ENCODE data around the gene SLC38A3. TPM values are rescaled to one million over a fixed set of nuclear protein-coding genes. Genes with fewer than 3 reads are reported as not detected.

SLC38A3 gene
- total and polyA plus RNA-seq, 2 experiments from 2014 or later = 0.28 to 1.3 TPM

GRCh38 chr3:50172626-50173220 lies 32.3 kb upstream of the SLC38A3 start (continued):
- TF ChIP-seq, protein P1, sequence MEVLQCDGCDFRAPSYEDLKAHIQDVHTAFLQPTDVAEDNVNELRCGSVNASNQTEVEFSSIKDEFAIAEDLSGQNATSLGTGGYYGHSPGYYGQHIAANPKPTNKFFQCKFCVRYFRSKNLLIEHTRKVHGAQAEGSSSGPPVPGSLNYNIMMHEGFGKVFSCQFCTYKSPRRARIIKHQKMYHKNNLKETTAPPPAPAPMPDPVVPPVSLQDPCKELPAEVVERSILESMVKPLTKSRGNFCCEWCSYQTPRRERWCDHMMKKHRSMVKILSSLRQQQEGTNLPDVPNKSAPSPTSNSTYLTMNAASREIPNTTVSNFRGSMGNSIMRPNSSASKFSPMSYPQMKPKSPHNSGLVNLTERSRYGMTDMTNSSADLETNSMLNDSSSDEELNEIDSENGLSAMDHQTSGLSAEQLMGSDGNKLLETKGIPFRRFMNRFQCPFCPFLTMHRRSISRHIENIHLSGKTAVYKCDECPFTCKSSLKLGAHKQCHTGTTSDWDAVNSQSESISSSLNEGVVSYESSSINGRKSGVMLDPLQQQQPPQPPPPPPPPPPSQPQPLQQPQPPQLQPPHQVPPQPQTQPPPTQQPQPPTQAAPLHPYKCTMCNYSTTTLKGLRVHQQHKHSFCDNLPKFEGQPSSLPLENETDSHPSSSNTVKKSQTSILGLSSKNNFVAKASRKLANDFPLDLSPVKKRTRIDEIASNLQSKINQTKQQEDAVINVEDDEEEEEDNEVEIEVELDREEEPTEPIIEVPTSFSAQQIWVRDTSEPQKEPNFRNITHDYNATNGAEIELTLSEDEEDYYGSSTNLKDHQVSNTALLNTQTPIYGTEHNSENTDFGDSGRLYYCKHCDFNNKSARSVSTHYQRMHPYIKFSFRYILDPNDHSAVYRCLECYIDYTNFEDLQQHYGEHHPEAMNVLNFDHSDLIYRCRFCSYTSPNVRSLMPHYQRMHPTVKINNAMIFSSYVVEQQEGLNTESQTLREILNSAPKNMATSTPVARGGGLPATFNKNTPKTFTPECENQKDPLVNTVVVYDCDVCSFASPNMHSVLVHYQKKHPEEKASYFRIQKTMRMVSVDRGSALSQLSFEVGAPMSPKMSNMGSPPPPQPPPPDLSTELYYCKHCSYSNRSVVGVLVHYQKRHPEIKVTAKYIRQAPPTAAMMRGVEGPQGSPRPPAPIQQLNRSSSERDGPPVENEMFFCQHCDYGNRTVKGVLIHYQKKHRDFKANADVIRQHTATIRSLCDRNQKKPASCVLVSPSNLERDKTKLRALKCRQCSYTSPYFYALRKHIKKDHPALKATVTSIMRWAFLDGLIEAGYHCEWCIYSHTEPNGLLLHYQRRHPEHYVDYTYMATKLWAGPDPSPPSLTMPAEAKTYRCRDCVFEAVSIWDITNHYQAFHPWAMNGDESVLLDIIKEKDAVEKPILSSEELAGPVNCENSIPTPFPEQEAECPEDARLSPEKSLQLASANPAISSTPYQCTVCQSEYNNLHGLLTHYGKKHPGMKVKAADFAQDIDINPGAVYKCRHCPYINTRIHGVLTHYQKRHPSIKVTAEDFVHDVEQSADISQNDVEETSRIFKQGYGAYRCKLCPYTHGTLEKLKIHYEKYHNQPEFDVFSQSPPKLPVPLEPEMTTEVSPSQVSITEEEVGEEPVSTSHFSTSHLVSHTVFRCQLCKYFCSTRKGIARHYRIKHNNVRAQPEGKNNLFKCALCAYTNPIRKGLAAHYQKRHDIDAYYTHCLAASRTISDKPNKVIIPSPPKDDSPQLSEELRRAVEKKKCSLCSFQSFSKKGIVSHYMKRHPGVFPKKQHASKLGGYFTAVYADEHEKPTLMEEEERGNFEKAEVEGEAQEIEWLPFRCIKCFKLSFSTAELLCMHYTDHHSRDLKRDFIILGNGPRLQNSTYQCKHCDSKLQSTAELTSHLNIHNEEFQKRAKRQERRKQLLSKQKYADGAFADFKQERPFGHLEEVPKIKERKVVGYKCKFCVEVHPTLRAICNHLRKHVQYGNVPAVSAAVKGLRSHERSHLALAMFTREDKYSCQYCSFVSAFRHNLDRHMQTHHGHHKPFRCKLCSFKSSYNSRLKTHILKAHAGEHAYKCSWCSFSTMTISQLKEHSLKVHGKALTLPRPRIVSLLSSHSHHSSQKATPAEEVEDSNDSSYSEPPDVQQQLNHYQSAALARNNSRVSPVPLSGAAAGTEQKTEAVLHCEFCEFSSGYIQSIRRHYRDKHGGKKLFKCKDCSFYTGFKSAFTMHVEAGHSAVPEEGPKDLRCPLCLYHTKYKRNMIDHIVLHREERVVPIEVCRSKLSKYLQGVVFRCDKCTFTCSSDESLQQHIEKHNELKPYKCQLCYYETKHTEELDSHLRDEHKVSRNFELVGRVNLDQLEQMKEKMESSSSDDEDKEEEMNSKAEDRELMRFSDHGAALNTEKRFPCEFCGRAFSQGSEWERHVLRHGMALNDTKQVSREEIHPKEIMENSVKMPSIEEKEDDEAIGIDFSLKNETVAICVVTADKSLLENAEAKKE (CRISPR knock-in tag; IDR thresholded peaks at IDR 0.05) = no peak
- TF ChIP-seq ZNF331 (CRISPR knock-in tag; IDR thresholded peaks at IDR 0.05; ENCODE audit: low read depth) (no peak), ETS1 (IDR thresholded peaks at IDR 0.05) (no peak), JUNB (IDR thresholded peaks at IDR 0.05; ENCODE audit: unreplicated experiment) (no peak), REST (IDR thresholded peaks at IDR 0.05; ENCODE audit: unreplicated experiment) (no peak)

Data from GM23338 (cell line).